IMR-90 (cell line): ENCODE results near the gene CRYGC.

Source experiments
- CHD1 ChIP-seq: IDR thresholded peaks from 2 replicates; pipeline ENCODE4 v1.6.1; 2012; ENCODE audit warnings: low read depth, low read length, improper control_type of control experiment
- FOS ChIP-seq: fragments of 150-350 bp; IDR thresholded peaks from 2 replicates; pipeline ENCODE4 v1.6.1; 2016; ENCODE audit warnings: low read depth, low read length
- POLR2A ChIP-seq: IDR thresholded peaks from 2 replicates; pipeline ENCODE4 v1.6.1; 2012; ENCODE audit warnings: mild to moderate bottlenecking, low read depth, low read length
- RFX5 ChIP-seq: IDR thresholded peaks from 2 replicates; pipeline ENCODE4 v1.8.0; 2012; ENCODE audit warnings: low read depth, mild to moderate bottlenecking, low read length, moderate library complexity
- TF ChIP-seq, protein P1 (sequence below): conservative IDR thresholded peaks from 2 replicates; pipeline ENCODE4 v1.5.1; 2012; ENCODE audit warnings: mild to moderate bottlenecking, low read depth, low read length, improper control_type of control experiment

DNA sequence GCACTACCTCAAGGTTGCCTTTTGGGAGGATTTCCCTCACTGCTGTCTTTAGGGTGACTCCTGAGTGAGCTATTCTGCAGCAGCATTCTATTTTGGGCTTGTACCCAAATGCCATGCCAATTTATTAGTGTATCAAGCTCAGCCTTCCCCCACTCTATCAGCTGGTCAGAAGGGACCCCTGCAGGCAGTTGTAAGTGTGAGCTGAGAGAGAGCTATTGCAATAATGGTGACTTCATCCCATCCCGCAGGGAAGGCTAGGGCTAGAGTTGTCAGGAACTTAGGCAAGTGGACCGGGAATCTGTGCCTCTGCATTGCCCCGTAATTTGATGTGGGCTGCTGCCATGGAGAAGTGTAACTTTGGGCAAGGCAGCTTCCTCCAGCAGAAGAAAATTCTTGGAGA lies 18.1 kb upstream of the CRYGC start:
- TF ChIP-seq RFX5, result no peak
- TF ChIP-seq, protein P1, sequence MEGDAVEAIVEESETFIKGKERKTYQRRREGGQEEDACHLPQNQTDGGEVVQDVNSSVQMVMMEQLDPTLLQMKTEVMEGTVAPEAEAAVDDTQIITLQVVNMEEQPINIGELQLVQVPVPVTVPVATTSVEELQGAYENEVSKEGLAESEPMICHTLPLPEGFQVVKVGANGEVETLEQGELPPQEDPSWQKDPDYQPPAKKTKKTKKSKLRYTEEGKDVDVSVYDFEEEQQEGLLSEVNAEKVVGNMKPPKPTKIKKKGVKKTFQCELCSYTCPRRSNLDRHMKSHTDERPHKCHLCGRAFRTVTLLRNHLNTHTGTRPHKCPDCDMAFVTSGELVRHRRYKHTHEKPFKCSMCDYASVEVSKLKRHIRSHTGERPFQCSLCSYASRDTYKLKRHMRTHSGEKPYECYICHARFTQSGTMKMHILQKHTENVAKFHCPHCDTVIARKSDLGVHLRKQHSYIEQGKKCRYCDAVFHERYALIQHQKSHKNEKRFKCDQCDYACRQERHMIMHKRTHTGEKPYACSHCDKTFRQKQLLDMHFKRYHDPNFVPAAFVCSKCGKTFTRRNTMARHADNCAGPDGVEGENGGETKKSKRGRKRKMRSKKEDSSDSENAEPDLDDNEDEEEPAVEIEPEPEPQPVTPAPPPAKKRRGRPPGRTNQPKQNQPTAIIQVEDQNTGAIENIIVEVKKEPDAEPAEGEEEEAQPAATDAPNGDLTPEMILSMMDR, result no peak
- no peak for TF ChIP-seq FOS
- no peak for TF ChIP-seq POLR2A
- TF ChIP-seq CHD1, result no peak
